Cerebellar cortex (tissue), 1 donor: Measurements from ENCODE around the gene DDX3X.
"Not testable (repeated sequence)": the region's sequence is repeated elsewhere in the genome, so short reads cannot be mapped to it uniquely, and the experiment has no call there.

Experiments
- DNase-seq: peaks from one replicate; pipeline ENCODE4 v3.0.0-alpha.2; 2015; ENCODE audit warnings: low spot score

Gene DDX3X

GRCh38 chrX:41329101-41329500 is 4.9 kb upstream of the DDX3X start:
- no peak for DNase-seq

DNA sequence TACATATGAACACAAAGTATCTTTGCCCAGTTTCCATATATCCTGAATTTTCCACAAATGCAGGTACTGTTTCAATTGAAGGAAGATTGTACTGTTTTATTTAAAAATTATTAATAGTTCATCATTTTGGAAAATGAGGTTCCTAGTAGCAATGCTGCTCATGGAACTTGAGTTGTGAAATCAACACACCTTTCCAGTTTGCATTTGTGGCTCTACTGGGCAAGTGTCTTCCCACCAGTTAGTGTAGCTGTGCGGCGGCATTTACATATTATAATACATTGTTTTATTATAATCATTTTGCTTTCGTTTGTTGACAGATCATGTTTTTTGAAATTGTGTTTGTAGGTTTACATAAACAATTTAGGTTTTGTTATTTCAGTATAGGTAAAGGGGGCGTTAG is 2.0 kb upstream of the DDX3X start:
- DNase-seq, result no peak

DNA sequence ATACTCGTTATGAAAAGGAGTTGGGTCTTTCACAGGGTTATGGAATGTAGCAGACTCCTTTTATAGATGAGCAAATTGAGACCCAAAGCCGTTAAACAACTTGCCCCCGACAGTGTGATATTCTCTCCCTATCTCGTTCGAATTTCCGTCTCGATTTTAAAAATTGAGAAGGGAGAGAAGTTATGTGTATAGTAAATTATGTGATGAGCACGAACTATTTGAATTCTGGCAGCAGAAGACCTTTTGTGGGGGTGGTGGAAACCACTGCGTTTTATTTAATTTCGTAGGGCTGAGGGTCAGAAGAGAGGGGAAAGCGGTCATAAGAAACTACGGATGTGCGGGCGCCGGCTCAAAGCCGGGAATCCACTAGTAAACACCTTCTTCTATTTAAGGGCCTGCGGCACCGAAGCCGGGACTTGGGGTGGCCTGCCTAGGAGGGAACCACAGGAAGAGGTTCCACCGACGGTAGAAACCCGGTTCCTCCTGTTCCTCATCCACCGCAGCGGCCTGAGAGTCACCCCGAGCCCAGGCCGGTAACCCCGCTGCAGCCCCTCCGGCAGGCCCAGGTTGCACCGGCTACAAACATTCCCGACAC is 1.5 kb upstream of the DDX3X start:
- DNase-seq, result peak; percentile 36

- DNase-seq, result peak; percentile 88
Observed at GRCh38 chrX:41333003-41333743, 789 bp upstream of the DDX3X start.

DNA sequence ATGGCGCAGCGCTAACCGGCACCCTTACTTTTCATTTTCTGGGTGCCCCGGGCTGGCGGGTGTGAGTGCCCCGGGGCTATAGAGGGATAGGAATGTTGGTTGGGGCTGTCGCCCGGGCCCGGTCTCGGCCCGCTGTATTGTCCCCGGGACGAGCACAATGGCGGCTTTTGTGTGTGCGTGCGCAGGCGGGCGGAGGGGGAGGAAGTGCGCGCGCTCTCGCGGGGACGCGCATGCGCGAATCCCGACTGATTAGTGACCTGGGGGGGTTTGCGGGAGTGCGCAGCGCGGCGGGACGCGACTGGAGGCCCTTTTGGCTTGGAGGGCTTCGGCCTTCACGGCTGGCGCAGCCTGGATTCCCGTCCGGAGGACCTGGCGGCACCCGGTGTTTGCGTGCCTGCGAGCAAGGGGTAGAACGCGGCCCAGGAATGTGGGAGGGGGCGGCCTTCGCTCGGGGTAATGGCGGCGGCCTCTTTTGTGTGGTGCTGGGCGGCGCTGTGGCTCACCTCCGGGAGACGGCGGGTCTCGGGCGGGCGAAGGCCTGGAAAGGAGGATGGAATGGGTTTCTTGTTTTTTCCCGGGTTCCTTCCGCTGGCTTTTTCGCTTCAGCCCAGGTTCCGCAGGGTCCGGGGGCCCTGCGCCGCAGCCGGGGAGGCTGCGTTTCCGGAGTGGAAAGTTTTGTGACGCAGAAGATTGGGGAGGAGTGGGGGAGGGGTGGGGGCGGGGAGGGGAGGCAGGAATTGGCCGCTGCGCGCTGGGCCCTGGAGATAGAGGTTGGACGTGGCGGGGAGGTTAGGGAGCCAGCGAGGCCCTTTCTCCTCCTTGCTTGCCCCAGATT is 618 bp downstream of the DDX3X start:
- peak; percentile 62 for DNase-seq

DNA sequence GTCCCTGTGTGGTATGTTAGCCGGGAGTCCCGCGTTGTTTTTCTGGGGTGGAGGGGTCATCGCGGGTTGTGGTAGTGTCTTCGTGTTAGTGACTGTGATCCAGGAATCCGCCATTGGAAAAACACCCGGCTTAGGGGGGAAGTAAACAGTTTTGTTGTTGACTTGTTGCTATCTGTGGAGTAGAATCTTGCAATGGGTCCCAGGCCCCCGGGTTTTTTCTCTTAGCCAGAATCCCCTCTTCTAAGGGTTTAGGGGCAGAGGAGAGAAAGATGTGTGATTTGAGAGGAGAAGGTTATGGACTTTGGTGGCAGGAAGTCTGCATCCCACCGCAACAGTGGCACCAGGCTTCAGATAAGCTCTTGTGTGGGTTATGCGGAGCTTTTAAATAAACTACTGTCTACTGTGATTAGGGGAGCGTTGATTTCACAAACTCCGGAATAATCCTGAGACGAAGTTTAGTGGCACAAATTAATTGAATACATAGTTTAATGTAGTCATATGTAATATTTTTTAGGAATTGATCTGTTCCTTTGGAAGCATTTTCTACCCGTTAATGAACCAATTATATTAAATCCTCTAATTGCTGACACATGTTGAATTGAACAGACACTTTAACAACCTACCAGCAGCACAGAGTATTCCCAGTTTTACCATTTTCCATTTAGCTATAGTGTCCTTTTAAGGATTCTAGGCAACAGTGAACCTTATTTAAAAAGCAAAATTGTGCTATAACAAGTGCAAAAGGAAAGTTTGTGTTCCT is 1.4 kb downstream of the DDX3X start:
- DNase-seq, result no peak

GRCh38 chrX:41335958-41336331 is 2.0 kb downstream of the DDX3X start:
- no peak for DNase-seq

GRCh38 chrX:41336447-41336846 is 2.5 kb downstream of the DDX3X start:
- DNase-seq, result no peak

DNA sequence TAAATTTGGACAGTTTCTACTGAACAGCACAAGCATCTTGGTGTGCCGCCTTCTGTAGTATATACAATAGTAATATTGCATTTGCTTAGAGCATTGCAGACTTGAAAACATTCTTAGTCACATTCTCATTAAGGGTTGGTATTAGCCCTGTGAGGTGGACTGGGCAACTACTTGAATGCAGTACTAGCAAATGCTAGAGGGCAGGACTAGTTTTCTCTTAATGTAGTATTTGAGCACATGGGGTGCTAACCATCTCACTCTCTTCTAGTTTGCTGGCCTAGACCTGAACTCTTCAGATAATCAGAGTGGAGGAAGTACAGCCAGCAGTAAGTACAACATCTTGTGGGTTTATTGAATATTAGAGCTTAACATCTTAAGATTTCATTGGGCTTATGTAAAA is 3.2 kb downstream of the DDX3X start:
- no peak for DNase-seq

GRCh38 chrX:41338436-41338835 is 4.5 kb downstream of the DDX3X start:
- DNase-seq, result no peak

GRCh38 chrX:41339148-41339547 is 5.2 kb downstream of the DDX3X start:
- no peak for DNase-seq

- DNase-seq, result no peak
Observed at GRCh38 chrX:41344053-41344452, 10.1 kb downstream of the DDX3X start.

DNA sequence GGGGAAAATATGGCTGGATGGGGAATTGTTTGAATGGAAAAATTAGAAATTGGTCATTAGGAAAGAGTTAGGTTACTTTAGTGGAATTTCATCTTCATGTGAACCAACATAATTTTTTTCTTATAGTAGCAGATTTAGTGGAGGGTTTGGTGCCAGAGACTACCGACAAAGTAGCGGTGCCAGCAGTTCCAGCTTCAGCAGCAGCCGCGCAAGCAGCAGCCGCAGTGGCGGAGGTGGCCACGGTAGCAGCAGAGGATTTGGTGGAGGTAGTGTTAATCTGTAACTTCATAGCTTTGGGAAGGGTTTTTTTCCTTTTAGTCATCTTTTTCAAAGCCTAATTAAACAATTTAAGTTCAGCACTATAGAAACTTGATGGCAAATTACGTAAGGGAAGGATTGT is 13.2 kb downstream of the DDX3X start:
- no peak for DNase-seq

- no peak for DNase-seq
Observed at GRCh38 chrX:41348551-41348950, 14.6 kb downstream of the DDX3X start.

DNA sequence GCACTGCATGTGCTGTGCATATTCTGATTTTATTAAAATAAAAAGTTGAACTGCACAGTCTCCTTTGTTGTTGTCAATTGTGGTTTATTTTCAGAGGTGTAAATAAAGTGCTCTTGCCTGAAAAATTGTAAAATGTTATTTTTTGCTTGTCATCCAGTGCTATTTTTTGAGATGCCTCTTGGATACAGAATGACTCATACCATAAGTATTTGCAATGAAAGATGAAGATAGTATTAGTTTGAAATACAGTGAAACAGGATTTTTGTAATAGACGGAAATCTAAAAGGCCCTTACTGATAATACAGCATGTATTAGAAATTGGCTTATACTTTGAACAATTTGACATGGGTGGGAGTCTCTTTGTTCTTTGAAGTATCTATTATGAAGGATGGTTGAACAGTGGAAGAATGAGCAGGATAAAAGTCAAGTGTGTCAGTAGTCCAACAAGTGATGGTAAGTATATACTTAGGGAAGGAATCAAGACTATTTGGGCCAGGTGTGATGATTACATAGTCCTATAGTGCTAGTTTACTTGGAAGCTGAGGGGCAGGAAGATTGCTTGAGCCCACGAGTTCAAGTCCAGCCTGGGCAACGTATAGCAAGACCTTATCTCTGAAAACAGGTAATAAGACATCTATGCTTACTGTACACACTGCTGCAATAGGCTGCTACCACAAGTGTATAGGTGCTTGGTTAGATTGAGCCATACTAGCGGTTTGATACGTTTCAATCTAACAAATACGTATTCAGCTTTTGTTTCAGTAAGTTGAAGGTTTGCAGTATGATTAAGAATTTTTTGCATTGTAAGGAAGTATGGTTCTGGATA is 16.4 kb downstream of the DDX3X start:
- DNase-seq, result peak; percentile 15

GRCh38 chrX:41350976-41351569 is 17.1 kb downstream of the DDX3X start:
- peak; percentile 25 for DNase-seq

GRCh38 chrX:41351923-41352322 is 18.0 kb downstream of the DDX3X start:
- no peak for DNase-seq

GRCh38 chrX:41352329-41352838 is 18.4 kb downstream of the DDX3X start:
- DNase-seq, result no peak

GRCh38 chrX:41353985-41354384 is 20.0 kb downstream of the DDX3X start:
- DNase-seq, result no peak

- no peak for DNase-seq
Observed at GRCh38 chrX:41369152-41369551, 35.2 kb downstream of the DDX3X start.

GRCh38 chrX:41371575-41371974 is 37.6 kb downstream of the DDX3X start:
- not testable (repeated sequence) for DNase-seq
